Stomach (tissue), 9 donors: ENCODE data around the gene CAV1. TPM values are rescaled to one million over a fixed set of nuclear protein-coding genes. Genes with fewer than 3 reads are reported as not detected.

ENCODE experiments used
- DNase-seq, 2 donors: peaks; one replicate each; pipeline versions ENCODE4 v3.0.0 to v3.0.0-alpha.2; 2013 to 2019
- H3K27ac ChIP-seq, 5 donors: fragments of 200-600 bp in 4 of 5; sonication (generic) in 4 of 5; one replicate each; pipeline ENCODE4 v1.5.1; 2013 to 2019; ENCODE audit warnings: mild to moderate bottlenecking in 1 of 5, moderate library complexity in 1 of 5
- H3K27me3 ChIP-seq, 3 donors: fragments of 200-600 bp; sonication (generic); one replicate each; pipeline ENCODE4 v1.5.1; 2017 to 2019; ENCODE audit warnings: mixed run types in 1 of 3
- H3K36me3 ChIP-seq, 4 donors: fragments of 200-600 bp; sonication (generic); 1 replicate in 3 of 4; 2 replicates in 1 of 4; pipeline ENCODE4 v1.5.1; 2016 to 2019
- H3K4me1 ChIP-seq, 4 donors: fragments of 200-600 bp; sonication (generic); one replicate each; pipeline ENCODE4 v1.5.1; 2016 to 2019
- H3K4me3 ChIP-seq, 4 donors: fragments of 200-600 bp; sonication (generic) in 3 of 4; one replicate each; pipeline ENCODE4 v1.5.1; 2016 to 2019; ENCODE audit warnings: mild to moderate bottlenecking in 1 of 4
- H3K9me3 ChIP-seq, 4 donors: fragments of 200-600 bp; sonication (generic); one replicate each; pipeline ENCODE4 v1.5.1; 2016 to 2019
- EP300 ChIP-seq: sonication (generic); formaldehyde crosslinking; IDR thresholded peaks from one replicate; pipeline ENCODE4 v1.6.1; 2017; ENCODE audit warnings: antibody characterized with exemption
- POLR2A ChIP-seq, 4 donors: fragments of 450-650 bp; IDR thresholded peaks; one replicate each; pipeline ENCODE4 v1.6.1; 2016; ENCODE audit warnings: antibody characterized with exemption in 4 of 4, control low read depth in 2 of 4, mild to moderate bottlenecking in 1 of 4, moderate library complexity in 1 of 4
- POLR2AphosphoS5 ChIP-seq, 3 donors: sonication (generic); formaldehyde crosslinking; IDR thresholded peaks; one replicate each; pipeline ENCODE4 v1.6.1; 2016; ENCODE audit warnings: antibody characterized with exemption in 3 of 3
- WGBS, 5 donors: extraction: QIAGEN DNeasy Blood & Tissue Kit in 3 of 5; methylation state at CpG; one replicate each; pipeline versions ENCODE4 v1.1.5 to v1.1.7; 2013 to 2018; 5-methylcytosine and 5-hydroxymethylcytosine counted together
- intact Hi-C: fragments of 100-400 bp; cut with DNase I; formaldehyde crosslinking; loops from one replicate; pipeline ENCODE4 v1.15.1; 2023; ENCODE audit warnings: low total_unique reads
- polyA plus RNA-seq, 3 donors: library from polyadenylated mRNA; stranded (reverse); fragments of 200-250 nt; gene quantifications; one replicate each; pipeline ENCODE4 v1.2.3, GENCODE V29; 2013
- total RNA-seq, 5 donors: library from RNA; depleted of rRNA; stranded (reverse); fragments of >200 nt; gene quantifications; one replicate each; pipeline versions ENCODE4 v1.1.0 to v1.2.3, GENCODE V29; 2014 to 2016
- TF ChIP-seq, protein P1 (sequence below), 7 experiments: fragments of 450-650 bp in 4 of 7; fragments of 200-600 bp in 3 of 7; sonication (generic) in 3 of 7; IDR thresholded peaks; one replicate each; pipeline ENCODE4 v1.5.1; 2016 to 2019; ENCODE audit warnings: antibody characterized with exemption in 7 of 7, control low read depth in 2 of 7, mild to moderate bottlenecking in 1 of 7
- donor health status: healthy with polysubstance abuse.
- donor health status: Bipolar disorder and iron deficiency.
- donor health status: healthy.

The CAV1 gene
- total and polyA plus RNA-seq, 8 donors = 18.5 to 719 (median 86.7) TPM

DNA sequence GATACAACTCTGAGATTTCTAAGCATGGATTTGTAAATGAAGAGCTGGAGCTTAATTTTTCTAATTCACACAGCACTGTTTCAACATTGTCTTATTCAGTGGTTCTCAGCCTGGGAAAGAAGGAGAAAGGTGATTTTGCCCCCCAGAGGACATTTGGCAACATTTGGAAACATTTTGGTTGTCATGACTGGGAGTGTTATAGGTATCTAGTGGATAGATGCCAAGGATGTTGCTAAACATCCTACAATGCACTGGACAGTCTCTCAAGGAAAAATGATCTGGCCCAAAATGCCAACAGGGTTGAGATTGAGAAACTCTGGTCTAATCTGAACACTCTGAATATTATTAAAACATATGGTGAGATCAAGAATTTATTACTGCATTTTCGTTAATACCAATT lies 29.1 kb upstream of the CAV1 start:
- no peak overlapping the region for H3K4me3 ChIP-seq
- H3K36me3 ChIP-seq = no peaks in the 10 kb centered on the region
- peak overlapping the region in 2 of 5 donors; percentile 4 to 20 for H3K27ac ChIP-seq
- H3K4me1 ChIP-seq = peaks cover 0 to 36% (median 16%) of the 10 kb centered on the region in 4 donors
- no peaks in the 10 kb centered on the region for H3K9me3 ChIP-seq
- H3K27me3 ChIP-seq = peaks cover 0 to 18% (median 0%) of the 10 kb centered on the region in 3 donors
- intact Hi-C loops = no loop called here
- TF ChIP-seq, protein P1, sequence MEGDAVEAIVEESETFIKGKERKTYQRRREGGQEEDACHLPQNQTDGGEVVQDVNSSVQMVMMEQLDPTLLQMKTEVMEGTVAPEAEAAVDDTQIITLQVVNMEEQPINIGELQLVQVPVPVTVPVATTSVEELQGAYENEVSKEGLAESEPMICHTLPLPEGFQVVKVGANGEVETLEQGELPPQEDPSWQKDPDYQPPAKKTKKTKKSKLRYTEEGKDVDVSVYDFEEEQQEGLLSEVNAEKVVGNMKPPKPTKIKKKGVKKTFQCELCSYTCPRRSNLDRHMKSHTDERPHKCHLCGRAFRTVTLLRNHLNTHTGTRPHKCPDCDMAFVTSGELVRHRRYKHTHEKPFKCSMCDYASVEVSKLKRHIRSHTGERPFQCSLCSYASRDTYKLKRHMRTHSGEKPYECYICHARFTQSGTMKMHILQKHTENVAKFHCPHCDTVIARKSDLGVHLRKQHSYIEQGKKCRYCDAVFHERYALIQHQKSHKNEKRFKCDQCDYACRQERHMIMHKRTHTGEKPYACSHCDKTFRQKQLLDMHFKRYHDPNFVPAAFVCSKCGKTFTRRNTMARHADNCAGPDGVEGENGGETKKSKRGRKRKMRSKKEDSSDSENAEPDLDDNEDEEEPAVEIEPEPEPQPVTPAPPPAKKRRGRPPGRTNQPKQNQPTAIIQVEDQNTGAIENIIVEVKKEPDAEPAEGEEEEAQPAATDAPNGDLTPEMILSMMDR (IDR thresholded peaks at IDR 0.05) = no peak
- TF ChIP-seq POLR2AphosphoS5 (IDR thresholded peaks at IDR 0.05) (no peak), POLR2A (IDR thresholded peaks at IDR 0.05) (no peak), EP300 (no peak)
- no peak for DNase-seq
- WGBS, 5 donors = 88 to 95% (median 93%) methylated on average over 1 of the region's 1 CpG

DNA sequence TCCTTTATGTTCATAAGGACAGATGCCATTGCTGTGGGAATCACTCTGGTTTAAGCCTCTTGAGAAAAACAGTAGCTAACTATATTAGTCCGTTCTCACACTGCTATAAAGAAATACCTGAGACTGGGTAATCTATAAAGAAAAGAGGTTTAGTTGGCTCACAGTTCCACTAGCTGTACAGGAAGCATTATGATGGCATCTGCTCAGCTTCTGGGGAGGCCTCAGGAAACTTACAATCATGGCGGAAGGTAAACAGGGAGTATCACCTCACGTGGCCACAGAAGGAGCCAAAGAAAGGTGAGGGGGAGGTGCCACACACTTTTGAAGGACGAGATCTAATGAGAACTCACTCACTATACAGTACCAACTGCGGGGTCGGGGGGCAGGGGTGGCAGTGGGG lies 28.2 kb upstream of the CAV1 start:
- no peak for TF ChIP-seq EP300
- no peak for TF ChIP-seq POLR2AphosphoS5 (IDR thresholded peaks at IDR 0.05)
- TF ChIP-seq POLR2A (IDR thresholded peaks at IDR 0.05) = no peak
- TF ChIP-seq, protein P1 (IDR thresholded peaks at IDR 0.05) = no peak
- no peak for DNase-seq
- WGBS, 5 donors = 88 to 96% (median 93%) methylated on average over 6 of the region's 6 CpGs
- intact Hi-C loops = no loop called here
- Histone ChIP-seq H3K27me3 (peaks cover 0 to 19% (median 0%) of the 10 kb centered on the region in 3 donors), H3K4me1 (peaks cover 0 to 36% (median 21%) of the 10 kb centered on the region in 4 donors), H3K36me3 (no peaks in the 10 kb centered on the region), H3K4me3 (no peak overlapping the region), H3K9me3 (no peaks in the 10 kb centered on the region), H3K27ac (peak overlapping the region in 1 of 5 donors; percentile 16)

DNA sequence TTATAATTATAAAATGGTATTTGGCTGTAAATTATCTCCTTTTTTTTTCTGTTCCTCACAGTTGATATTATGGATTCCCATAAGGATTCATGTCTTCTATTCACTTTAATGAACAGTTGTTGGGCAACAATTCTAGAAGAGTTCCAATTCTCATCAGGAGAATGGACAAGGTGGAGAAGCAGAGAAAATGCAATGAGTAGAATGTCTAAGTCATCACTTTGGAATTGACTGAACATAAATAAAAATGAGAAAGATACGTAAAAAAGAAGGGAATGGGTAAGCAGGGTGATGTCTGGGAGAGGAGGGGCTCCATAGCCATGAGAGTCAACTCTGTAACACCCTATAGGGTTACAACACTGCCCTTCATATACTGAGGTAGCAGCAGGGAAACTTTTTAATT lies 27.1 kb upstream of the CAV1 start:
- DNase-seq = no peak
- intact Hi-C loops = no loop called here
- WGBS, 5 donors = 74 to 82% (median 77%) methylated on average over 1 of the region's 1 CpG

DNA sequence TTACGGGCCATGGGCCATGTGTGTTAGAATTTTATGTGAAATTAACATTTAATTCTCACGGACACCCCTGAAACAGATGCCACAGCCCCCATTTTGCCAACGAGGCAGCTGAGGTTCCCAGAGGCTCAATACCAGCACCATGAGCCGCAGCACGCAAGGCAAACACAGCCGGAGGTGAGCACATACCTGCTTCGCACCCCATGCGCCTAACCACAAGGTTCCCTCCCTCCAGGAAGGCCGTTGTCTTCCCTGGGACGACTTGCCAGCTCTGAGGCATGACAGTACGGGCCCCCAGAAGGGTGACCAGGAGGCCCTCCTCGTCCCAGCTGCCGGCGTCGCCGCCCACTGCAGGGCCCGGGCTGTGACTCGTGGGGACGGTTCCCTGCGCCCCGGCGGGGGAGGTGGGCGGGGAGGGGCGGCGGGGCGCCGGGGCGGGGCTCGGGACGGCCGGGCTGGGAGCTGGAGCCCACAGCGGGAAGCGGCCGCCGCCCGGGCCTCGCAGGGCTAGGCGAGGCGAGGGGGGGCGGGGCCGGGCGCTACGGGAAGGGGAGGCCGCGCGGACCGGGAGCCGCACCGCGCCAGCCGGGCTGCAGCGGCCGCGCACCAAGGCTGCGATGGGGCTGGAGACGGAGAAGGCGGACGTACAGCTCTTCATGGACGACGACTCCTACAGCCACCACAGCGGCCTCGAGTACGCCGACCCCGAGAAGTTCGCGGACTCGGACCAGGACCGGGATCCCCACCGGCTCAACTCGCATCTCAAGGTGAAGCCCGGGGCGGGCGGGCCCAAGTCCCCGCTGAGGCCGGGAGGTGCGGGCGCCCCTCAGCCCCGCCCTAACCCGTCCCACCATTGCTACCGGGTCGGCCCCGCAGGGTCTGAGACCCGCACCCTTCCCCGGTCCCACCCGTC lies 25.4 kb upstream of the CAV1 start, which contains the start of gene CAV2:
Gene CAV2, plus strand, starts transcription at position 571 of the 910 bp plus-strand sequence. Its CDS starts 44 bp downstream, at position 615.
- Histone ChIP-seq H3K4me3 (peak within 1 kb of the TSS; percentile 58 to 74 (median 72)), H3K9me3 (no peaks in the 10 kb centered on the region), H3K27ac (peak within 1 kb of the TSS; percentile 76 to 94 (median 89)), H3K4me1 (peaks cover 0 to 45% (median 31%) of the 10 kb centered on the region in 4 donors), H3K36me3 (no peaks in the 10 kb centered on the region), H3K27me3 (peaks cover 0 to 19% (median 0%) of the 10 kb centered on the region in 3 donors)
- TF ChIP-seq POLR2A (IDR thresholded peaks at IDR 0.05) (no peak), POLR2AphosphoS5 (IDR thresholded peaks at IDR 0.05) (peak in 1 of 3 donors; percentile 36)
- intact Hi-C loops = no loop called here
- 2 to 16% (median 2%) methylated on average over 7 to 86 of the region's 86 CpGs for WGBS, 5 donors
- DNase-seq = peak; percentile 69 to 88

More for the DNA sequence above, 27.1 kb upstream of the CAV1 start:
- Histone ChIP-seq H3K27ac (no peak overlapping the region), H3K4me1 (peaks cover 0 to 42% (median 27%) of the 10 kb centered on the region in 4 donors), H3K4me3 (no peak overlapping the region), H3K36me3 (no peaks in the 10 kb centered on the region), H3K9me3 (no peaks in the 10 kb centered on the region), H3K27me3 (peaks cover 0 to 19% (median 0%) of the 10 kb centered on the region in 3 donors)
- TF ChIP-seq POLR2AphosphoS5 (IDR thresholded peaks at IDR 0.05) (no peak), POLR2A (IDR thresholded peaks at IDR 0.05) (no peak), EP300 (no peak)
- TF ChIP-seq, protein P1 (IDR thresholded peaks at IDR 0.05) = no peak
